Ascending aorta (tissue), 2 donors: ENCODE results near the gene CDC14B. TPM values are rescaled to one million over a fixed set of nuclear protein-coding genes. Genes with fewer than 3 reads are reported as not detected.
"Not testable (repeated sequence)": the region's sequence is repeated elsewhere in the genome, so short reads cannot be mapped to it uniquely, and the experiment has no call there.

Experiments
- DNase-seq, 2 donors: peaks; one replicate each; pipeline ENCODE4 v3.0.0-alpha.2; 2019; ENCODE audit warnings: low spot score in 2 of 2
- H3K27ac ChIP-seq, 2 donors: fragments of 200-600 bp; sonication (generic); one replicate each; pipeline ENCODE4 v1.5.1; 2016 to 2017; ENCODE audit warnings: mild to moderate bottlenecking in 1 of 2
- H3K27me3 ChIP-seq: fragments of 200-600 bp; sonication (generic); one replicate; pipeline ENCODE4 v1.5.1; 2017
- H3K36me3 ChIP-seq, 2 donors: fragments of 200-600 bp; sonication (generic); one replicate each; pipeline ENCODE4 v1.5.1; 2016
- H3K4me1 ChIP-seq, 2 donors: fragments of 200-600 bp; sonication (generic); one replicate each; pipeline ENCODE4 v1.5.1; 2016 to 2017; ENCODE audit warnings: mild to moderate bottlenecking in 1 of 2
- H3K4me3 ChIP-seq, 2 donors: fragments of 200-600 bp; sonication (generic); one replicate each; pipeline ENCODE4 v1.5.1; 2016 to 2017; ENCODE audit warnings: mild to moderate bottlenecking in 1 of 2
- H3K9me3 ChIP-seq, 2 donors: fragments of 200-600 bp; sonication (generic); one replicate each; pipeline ENCODE4 v1.5.1; 2016
- intact Hi-C: fragments of 100-400 bp; cut with DNase I; formaldehyde crosslinking; loops from one replicate; pipeline ENCODE4 v1.15.1; 2023
- total RNA-seq: library from RNA; depleted of rRNA; stranded (reverse); fragments of >200 nt; gene quantifications from one replicate; pipeline ENCODE4 v1.1.0, GENCODE V29; 2016
- TF ChIP-seq, protein P1 (sequence below), 3 experiments: fragments of 200-600 bp in 2 of 3; fragments of 450-650 bp in 1 of 3; sonication (generic) in 2 of 3; IDR thresholded peaks; one replicate each; pipeline ENCODE4 v1.5.1; 2016 to 2019; ENCODE audit warnings: antibody characterized with exemption in 3 of 3, mild to moderate bottlenecking in 1 of 3, moderate library complexity in 1 of 3

CDC14B gene
- total RNA-seq, 1 donor from 2014 or later = 47.8 TPM

- no peaks in the 10 kb centered on the region for H3K27me3 ChIP-seq
- H3K27ac ChIP-seq = peak overlapping the region; percentile 13 to 36
- peaks cover 3 to 25% of the 10 kb centered on the region in 2 donors for H3K36me3 ChIP-seq
- no peak for DNase-seq
- TF ChIP-seq, protein P1, sequence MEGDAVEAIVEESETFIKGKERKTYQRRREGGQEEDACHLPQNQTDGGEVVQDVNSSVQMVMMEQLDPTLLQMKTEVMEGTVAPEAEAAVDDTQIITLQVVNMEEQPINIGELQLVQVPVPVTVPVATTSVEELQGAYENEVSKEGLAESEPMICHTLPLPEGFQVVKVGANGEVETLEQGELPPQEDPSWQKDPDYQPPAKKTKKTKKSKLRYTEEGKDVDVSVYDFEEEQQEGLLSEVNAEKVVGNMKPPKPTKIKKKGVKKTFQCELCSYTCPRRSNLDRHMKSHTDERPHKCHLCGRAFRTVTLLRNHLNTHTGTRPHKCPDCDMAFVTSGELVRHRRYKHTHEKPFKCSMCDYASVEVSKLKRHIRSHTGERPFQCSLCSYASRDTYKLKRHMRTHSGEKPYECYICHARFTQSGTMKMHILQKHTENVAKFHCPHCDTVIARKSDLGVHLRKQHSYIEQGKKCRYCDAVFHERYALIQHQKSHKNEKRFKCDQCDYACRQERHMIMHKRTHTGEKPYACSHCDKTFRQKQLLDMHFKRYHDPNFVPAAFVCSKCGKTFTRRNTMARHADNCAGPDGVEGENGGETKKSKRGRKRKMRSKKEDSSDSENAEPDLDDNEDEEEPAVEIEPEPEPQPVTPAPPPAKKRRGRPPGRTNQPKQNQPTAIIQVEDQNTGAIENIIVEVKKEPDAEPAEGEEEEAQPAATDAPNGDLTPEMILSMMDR (IDR thresholded peaks at IDR 0.05) = no peak
- no peak overlapping the region for H3K4me3 ChIP-seq
- H3K4me1 ChIP-seq = no peaks in the 10 kb centered on the region
- intact Hi-C loops = no loop called here
- H3K9me3 ChIP-seq = no peaks in the 10 kb centered on the region
Measured at GRCh38 chr9:96638606-96639364, 19.1 kb upstream of the CDC14B start.

DNA sequence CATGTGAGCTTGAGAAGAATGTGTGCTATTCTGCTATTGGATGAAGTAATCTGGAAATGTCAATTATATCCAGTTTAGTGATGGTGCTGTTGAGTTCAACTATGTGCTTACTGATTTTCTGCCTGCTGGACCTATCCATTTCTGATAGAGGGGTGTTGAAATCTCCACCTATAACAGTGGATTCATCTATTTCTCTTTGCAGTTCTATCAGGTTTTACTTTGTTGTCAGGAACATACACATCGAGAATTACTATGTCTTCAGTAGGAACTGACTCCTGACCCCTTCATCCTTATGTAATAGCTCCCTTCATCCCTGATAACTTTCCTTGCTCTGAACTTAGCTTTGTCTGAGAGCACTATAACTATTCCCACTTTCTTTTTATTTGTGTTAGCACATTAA is 16.7 kb upstream of the CDC14B start:
- H3K27me3 ChIP-seq = no peaks in the 10 kb centered on the region
- TF ChIP-seq, protein P1 (IDR thresholded peaks at IDR 0.05) = no peak
- H3K9me3 ChIP-seq = no peaks in the 10 kb centered on the region
- H3K4me1 ChIP-seq = no peaks in the 10 kb centered on the region
- no peak overlapping the region for H3K4me3 ChIP-seq
- no peak for DNase-seq
- H3K36me3 ChIP-seq = peaks cover 0 to 7% of the 10 kb centered on the region in 2 donors
- H3K27ac ChIP-seq = no peak overlapping the region
- intact Hi-C loops = no loop called here

GRCh38 chr9:96633579-96633978 is 13.9 kb upstream of the CDC14B start:
- H3K4me1 ChIP-seq, H3K27me3 ChIP-seq, H3K9me3 ChIP-seq, DNase-seq, H3K4me3 ChIP-seq, intact Hi-C loops, H3K27ac ChIP-seq, H3K36me3 ChIP-seq: not testable (repeated sequence)

- no peaks in the 10 kb centered on the region for H3K36me3 ChIP-seq
- TF ChIP-seq, protein P1 (IDR thresholded peaks at IDR 0.05) = no peak
- no peaks in the 10 kb centered on the region for H3K4me1 ChIP-seq
- DNase-seq = no peak
- no peak overlapping the region for H3K4me3 ChIP-seq
- H3K27ac ChIP-seq = no peak overlapping the region
- H3K9me3 ChIP-seq = no peaks in the 10 kb centered on the region
- H3K27me3 ChIP-seq = no peaks in the 10 kb centered on the region
- intact Hi-C loops = no loop called here
Measured at GRCh38 chr9:96626912-96627311, 7.3 kb upstream of the CDC14B start.

DNA sequence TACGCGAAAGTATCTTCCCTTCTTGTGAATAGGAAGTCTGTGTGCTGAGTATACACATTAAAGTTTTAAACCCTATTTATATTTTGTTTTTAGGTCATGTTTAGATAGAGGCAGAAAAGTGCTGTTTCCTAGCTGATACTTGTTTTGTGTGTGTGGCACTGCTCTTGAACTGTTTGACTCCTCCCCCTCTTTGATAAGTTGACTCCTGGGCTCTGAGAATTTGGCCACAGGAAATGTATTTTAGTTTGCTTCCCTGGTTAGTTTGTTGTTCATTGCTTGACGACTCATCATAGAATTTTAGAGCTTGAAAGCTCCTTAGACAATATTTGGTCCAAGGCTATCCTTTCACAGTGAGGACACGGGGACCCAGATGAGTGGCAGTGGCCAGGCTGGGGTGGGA is 2.0 kb upstream of the CDC14B start:
- Histone ChIP-seq H3K9me3 (no peaks in the 10 kb centered on the region), H3K4me1 (no peaks in the 10 kb centered on the region), H3K4me3 (no peak overlapping the region), H3K27me3 (no peaks in the 10 kb centered on the region), H3K27ac (no peak overlapping the region), H3K36me3 (no peaks in the 10 kb centered on the region)
- intact Hi-C loops = no loop called here
- TF ChIP-seq, protein P1 (IDR thresholded peaks at IDR 0.05) = no peak
- no peak for DNase-seq

DNA sequence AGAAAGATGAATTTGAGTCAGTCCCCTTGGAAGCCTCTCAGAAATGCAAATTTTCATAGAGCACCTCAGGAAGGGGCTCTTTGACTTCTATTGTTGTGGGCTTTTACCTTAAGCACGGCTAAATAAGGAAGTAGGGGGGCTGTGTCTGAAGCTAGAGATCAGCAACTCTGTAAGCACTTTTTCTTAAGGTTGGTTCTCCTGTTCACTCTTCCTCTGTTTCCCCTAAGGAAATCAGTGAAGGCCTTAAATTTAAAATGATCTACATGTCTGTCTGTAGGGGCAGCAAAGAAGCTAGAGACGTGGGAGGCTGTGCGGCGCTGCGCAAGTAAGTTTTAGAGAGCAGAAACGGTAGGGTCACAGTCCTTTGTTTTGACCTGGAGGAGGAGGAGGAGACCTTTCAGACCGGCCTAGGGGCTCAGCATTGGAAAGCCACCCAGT is 1.2 kb upstream of the CDC14B start:
- DNase-seq = no peak
- Histone ChIP-seq H3K4me1 (no peaks in the 10 kb centered on the region), H3K27ac (no peak overlapping the region), H3K27me3 (no peaks in the 10 kb centered on the region), H3K36me3 (no peaks in the 10 kb centered on the region), H3K4me3 (no peak overlapping the region), H3K9me3 (no peaks in the 10 kb centered on the region)
- intact Hi-C loops = no loop called here
- TF ChIP-seq, protein P1 (IDR thresholded peaks at IDR 0.05) = no peak
